ENCODE results near the gene CACHD1. TPM values are rescaled to one million over a fixed set of nuclear protein-coding genes. Genes with fewer than 3 reads are reported as not detected.

Gene CACHD1
- total and polyA plus RNA-seq, 2 of the 4 experiments (the other 2 are of a cell fraction), result 2.9 to 5.9 TPM

DNA sequence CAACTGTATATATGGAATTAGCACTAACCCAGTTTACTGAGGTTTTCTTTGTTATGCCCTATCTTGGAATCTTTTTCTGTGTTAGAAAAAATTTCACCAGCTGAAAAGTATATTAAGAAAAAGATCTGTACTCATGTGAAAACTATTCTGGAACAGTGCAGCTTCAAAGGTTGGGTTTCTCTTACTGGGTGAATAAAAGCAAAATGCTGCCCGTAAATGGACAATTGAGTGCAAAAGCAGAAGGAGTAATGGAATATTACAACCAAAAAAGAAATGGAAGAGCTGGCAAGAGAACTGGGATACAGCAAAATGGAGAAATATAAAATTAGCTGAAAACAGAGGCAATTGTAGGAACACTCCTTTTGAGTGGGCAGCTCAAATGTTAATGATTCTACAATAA lies 257.9 kb downstream of the CACHD1 start:
- H3K14ac ChIP-seq (replicated peaks; ENCODE audit: low read depth, low read length), result no peak overlapping the region
- no peak overlapping the region for H4K91ac ChIP-seq (ENCODE audit: insufficient read depth, low read depth, low read length)
- H3K18ac ChIP-seq (ENCODE audit: low read depth, low read length), result no peak overlapping the region
- DNase-seq (no peak), ATAC-seq (ENCODE audit: low read depth) (no peak)
- in situ Hi-C loops (cut with MboI; ENCODE audit: low sequenced_read_pairs) (no loop called here), intact Hi-C loops (cut with micrococcal nuclease) (no loop called here), dilution Hi-C loops (cut with HindIII; ENCODE audit: low sequenced_read_pairs, unreplicated experiment) (no loop called here)
- no peak overlapping the region for H4K8ac ChIP-seq (ENCODE audit: low read depth in 2 of 2, low read length in 2 of 2)
- no peak overlapping the region for H3K23ac ChIP-seq (ENCODE audit: low read depth, low read length)
- H2BK20ac ChIP-seq (ENCODE audit: low read depth, low read length), result no peak overlapping the region
- no CpG with 5 or more reads among the region's 1 CpG for WGBS, 2 experiments (ENCODE audit: extremely low coverage in 2 of 2, insufficient read length in 1 of 2)
- H3K27ac ChIP-seq (ENCODE audit: insufficient read depth, low read length), result no peak overlapping the region
- no peaks in the 10 kb centered on the region for H3K36me3 ChIP-seq (ENCODE audit: control insufficient read depth, insufficient read depth, low read length)
- H3K4ac ChIP-seq (ENCODE audit: low read depth, low read length), result no peak overlapping the region
- H2BK15ac ChIP-seq (ENCODE audit: low read depth, low read length), result no peak overlapping the region
- H2BK5ac ChIP-seq (ENCODE audit: low read depth, low read length, poor library complexity, severe bottlenecking), result no peak overlapping the region
- H3K79me1 ChIP-seq (ENCODE audit: low read depth in 1 of 2, low read length in 2 of 2), result no peaks in the 10 kb centered on the region
- H3K9ac ChIP-seq (ENCODE audit: low read depth, low read length), result no peak overlapping the region
- ChIA-PET CTCF (interaction anchor here (0.6 kb wide), 2 partner anchors 12 to 171 kb away, joined by 3 to 5 read pairs; no protein-coding TSS in a partner anchor), POLR2A (ENCODE audit: unreplicated experiment) (interaction anchor here (0.5 kb wide), 1 partner anchor 1780 kb away, joined by 4 read pairs; no protein-coding TSS in a partner anchor)
- H2AK5ac ChIP-seq (ENCODE audit: low read depth, low read length), result no peak overlapping the region
- no TSS peak for BruUV-seq (replicated peaks)
- H2BK120ac ChIP-seq (ENCODE audit: low read depth, low read length), result no peak overlapping the region
- no peak overlapping the region for H3K56ac ChIP-seq (ENCODE audit: extremely low read depth, insufficient read depth, low read length)
- no peaks in the 10 kb centered on the region for H3K4me1 ChIP-seq (ENCODE audit: control insufficient read depth, insufficient read depth, low read length)
- H4K5ac ChIP-seq (ENCODE audit: low read depth, low read length), result no peak overlapping the region
- no peak overlapping the region for H2AFZ ChIP-seq (replicated peaks; ENCODE audit: low read length, poor library complexity)
- no peaks in the 10 kb centered on the region for H3K9me1 ChIP-seq (ENCODE audit: insufficient read depth, low read length)
- H3K9me3 ChIP-seq (ENCODE audit: control insufficient read depth, insufficient read depth, low read length), result no peaks in the 10 kb centered on the region
- peaks cover 3% of the 10 kb centered on the region; the same call in 1 of the 2 replicates for H3K27me3 ChIP-seq (ENCODE audit: control insufficient read depth, insufficient read depth, low read length)
- no peak overlapping the region for H2AK9ac ChIP-seq (replicated peaks; ENCODE audit: low read depth, low read length, poor library complexity)
- no peaks in the 10 kb centered on the region for H4K20me1 ChIP-seq (ENCODE audit: insufficient read depth, low read length)
- TF ChIP-seq BHLHE40 (IDR thresholded peaks at IDR 0.05; ENCODE audit: low read depth, low read length), result no peak
- TF ChIP-seq, protein P1, sequence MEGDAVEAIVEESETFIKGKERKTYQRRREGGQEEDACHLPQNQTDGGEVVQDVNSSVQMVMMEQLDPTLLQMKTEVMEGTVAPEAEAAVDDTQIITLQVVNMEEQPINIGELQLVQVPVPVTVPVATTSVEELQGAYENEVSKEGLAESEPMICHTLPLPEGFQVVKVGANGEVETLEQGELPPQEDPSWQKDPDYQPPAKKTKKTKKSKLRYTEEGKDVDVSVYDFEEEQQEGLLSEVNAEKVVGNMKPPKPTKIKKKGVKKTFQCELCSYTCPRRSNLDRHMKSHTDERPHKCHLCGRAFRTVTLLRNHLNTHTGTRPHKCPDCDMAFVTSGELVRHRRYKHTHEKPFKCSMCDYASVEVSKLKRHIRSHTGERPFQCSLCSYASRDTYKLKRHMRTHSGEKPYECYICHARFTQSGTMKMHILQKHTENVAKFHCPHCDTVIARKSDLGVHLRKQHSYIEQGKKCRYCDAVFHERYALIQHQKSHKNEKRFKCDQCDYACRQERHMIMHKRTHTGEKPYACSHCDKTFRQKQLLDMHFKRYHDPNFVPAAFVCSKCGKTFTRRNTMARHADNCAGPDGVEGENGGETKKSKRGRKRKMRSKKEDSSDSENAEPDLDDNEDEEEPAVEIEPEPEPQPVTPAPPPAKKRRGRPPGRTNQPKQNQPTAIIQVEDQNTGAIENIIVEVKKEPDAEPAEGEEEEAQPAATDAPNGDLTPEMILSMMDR (conservative IDR thresholded peaks at IDR 0.05; ENCODE audit: low read depth, low read length), result no peak
- TF ChIP-seq CHD1 (IDR thresholded peaks at IDR 0.05; ENCODE audit: low read depth, low read length), result no peak
- no peak for TF ChIP-seq POLR2A (IDR thresholded peaks at IDR 0.05; ENCODE audit: low read depth, low read length)
- no peak for TF ChIP-seq MAZ (IDR thresholded peaks at IDR 0.05; ENCODE audit: borderline replicate concordance, low read depth, low read length)
- TF ChIP-seq, protein P2, sequence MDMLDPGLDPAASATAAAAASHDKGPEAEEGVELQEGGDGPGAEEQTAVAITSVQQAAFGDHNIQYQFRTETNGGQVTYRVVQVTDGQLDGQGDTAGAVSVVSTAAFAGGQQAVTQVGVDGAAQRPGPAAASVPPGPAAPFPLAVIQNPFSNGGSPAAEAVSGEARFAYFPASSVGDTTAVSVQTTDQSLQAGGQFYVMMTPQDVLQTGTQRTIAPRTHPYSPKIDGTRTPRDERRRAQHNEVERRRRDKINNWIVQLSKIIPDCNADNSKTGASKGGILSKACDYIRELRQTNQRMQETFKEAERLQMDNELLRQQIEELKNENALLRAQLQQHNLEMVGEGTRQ (IDR thresholded peaks at IDR 0.05; ENCODE audit: low read depth, low read length), result no peak
- TF ChIP-seq RFX5 (IDR thresholded peaks at IDR 0.05; ENCODE audit: low read depth, low read length), result no peak
- no peak for TF ChIP-seq SMC3 (IDR thresholded peaks at IDR 0.05; ENCODE audit: low read depth, low read length)
- TF ChIP-seq CEBPB (IDR thresholded peaks at IDR 0.05; ENCODE audit: low read depth, low read length), result no peak
- no peak for TF ChIP-seq NFE2L2 (IDR thresholded peaks at IDR 0.05; ENCODE audit: low read depth, low read length)
- no peak for TF ChIP-seq FOS (IDR thresholded peaks at IDR 0.05; ENCODE audit: low read depth, low read length)
- no peak for TF ChIP-seq RCOR1 (IDR thresholded peaks at IDR 0.05; ENCODE audit: insufficient replicate concordance, low read length)
- TF ChIP-seq, protein P3, sequence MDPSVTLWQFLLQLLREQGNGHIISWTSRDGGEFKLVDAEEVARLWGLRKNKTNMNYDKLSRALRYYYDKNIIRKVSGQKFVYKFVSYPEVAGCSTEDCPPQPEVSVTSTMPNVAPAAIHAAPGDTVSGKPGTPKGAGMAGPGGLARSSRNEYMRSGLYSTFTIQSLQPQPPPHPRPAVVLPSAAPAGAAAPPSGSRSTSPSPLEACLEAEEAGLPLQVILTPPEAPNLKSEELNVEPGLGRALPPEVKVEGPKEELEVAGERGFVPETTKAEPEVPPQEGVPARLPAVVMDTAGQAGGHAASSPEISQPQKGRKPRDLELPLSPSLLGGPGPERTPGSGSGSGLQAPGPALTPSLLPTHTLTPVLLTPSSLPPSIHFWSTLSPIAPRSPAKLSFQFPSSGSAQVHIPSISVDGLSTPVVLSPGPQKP (IDR thresholded peaks at IDR 0.05; ENCODE audit: borderline replicate concordance, low read depth, low read length), result no peak
- no peak for TF ChIP-seq MAFK (IDR thresholded peaks at IDR 0.05; ENCODE audit: low read depth, low read length)
- no peak for TF ChIP-seq MXI1 (IDR thresholded peaks at IDR 0.05; ENCODE audit: borderline replicate concordance, low read depth, low read length)
- TF ChIP-seq RAD21 (IDR thresholded peaks at IDR 0.05; ENCODE audit: low read length), result no peak
- H3K4me2 ChIP-seq (ENCODE audit: low read depth, low read length), result no peak overlapping the region
- H3K4me3 ChIP-seq (ENCODE audit: insufficient read depth, low read depth, low read length), result no peak overlapping the region
